ENCODE measurements around the gene ANKRD17.
A peak's percentile ranks its signal among the peaks of the same experiment; 100 is the strongest.

The ANKRD17 gene

DNA sequence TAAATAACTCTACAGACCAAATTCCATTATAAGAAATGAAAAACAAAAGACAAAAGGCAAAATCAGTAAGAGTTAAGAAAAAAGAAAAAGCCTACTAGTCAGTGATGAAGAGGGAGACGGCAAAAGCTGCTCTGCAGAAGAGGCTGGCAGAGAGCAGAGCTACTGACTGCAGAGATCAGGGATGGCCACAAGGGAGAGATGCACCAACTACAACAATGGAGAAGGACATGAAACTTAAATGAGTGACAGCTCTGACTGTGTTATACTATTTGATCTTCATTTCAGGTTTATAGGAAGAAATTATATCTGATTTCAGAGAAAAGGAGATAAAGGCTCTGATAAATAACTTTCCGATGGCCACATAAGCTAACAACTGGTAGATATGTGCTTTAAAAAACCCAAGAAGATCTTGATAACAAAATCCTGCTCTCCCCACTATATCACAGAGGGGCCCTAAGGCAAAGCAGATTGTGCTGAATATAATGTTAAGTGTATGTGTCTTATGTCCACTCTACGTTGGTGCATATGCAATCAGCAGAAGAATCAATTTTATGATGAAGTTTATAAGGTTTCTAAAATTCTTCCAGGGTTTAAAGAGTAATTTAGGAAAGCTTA is 130.7 kb downstream of the ANKRD17 start:
- no peak for DNase-seq (ENCODE audit: low read depth)

DNA sequence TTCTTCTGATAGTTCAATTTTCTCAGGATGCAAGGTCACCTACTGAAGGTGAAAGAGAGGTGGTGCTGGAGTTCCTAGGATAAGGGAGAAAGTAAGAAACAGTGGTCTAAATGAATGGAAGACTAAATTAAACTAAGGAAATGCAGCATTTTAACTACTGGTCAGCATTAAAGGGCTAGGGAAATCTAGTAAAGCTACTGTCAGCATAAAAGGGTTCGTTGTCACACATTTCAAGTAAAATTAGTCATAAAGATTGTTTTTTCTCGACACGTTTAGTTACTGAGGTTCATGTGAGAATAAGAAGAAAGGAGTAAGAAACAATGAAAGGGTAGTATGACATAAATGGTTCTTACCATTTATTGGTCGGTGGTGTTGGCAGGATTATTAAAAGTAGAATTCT is 149.1 kb downstream of the ANKRD17 start:
- DNase-seq (ENCODE audit: low read depth), result no peak

DNA sequence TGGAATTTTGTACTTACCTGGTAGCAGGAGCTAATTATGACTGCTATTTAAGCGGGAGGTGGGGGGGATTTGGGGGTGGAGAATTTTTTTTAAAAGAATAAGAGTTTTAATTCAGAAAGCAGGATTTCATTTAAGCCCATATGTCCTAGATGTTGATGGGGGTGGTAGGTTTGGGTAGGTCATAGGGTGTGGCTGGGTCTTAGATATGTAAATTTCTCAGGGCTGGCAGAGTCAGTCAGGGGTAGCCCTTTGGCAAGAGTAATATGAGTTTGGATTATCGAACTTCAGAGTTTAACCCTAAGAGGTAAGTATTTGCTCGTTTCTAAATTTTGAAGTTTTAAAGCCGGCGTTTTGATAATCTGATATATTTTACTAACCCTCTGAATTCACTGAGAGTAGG is 153.9 kb downstream of the ANKRD17 start:
- DNase-seq (ENCODE audit: low read depth), result no peak

DNA sequence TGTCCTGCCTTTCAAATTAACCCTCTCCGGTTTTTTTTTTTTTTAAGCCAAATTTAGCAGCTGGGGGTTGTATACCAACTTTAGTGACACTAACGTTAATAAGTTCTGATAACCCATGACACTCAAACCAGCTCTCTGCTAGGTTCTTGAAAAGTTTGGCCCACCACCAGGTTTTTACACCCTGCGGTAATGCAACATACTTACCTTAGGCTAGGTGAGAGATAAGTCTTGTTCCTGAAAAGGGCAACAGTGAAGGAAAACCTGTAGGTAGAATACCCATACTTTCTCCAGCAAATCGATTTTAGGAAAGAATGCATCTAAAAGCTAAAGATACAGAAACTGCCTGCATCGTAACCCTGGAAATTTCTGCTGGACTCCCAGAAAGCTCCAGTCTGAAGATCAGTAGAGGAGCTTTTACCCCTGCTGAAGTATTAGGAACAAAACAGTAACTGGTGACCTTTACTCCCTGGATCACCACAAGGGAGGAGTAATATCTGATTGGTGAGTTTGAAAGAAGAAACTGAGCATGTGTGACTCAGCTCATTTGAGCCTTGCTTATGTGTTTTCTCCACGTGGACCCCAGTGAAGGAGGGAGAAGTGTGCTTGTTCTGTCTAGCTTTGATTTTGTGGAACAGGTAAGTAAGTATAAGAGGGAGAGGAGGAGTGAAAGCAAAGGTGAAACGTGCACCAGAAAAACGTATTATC is 154.6 kb downstream of the ANKRD17 start:
- DNase-seq (ENCODE audit: low read depth), result no peak

DNA sequence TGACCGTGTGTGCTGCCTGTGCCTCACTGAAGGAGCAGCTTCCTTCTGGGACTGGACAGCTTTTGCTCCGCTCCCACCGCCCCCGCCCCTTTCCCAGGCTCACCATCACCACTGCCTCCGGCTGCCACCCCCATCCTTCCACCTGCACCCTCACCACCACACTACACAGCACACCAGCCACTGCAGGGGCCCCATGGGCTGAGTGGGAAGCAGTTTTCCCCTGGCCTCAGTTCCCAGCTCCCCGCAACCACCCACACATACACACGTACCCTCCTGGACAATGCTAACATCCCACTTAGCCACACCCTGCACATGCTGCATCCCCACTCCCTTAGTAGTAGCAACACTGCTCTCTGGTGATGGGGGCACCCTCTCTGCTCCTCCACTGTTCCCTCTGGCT is 159.5 kb downstream of the ANKRD17 start:
- DNase-seq (ENCODE audit: low read depth), result no peak

DNA sequence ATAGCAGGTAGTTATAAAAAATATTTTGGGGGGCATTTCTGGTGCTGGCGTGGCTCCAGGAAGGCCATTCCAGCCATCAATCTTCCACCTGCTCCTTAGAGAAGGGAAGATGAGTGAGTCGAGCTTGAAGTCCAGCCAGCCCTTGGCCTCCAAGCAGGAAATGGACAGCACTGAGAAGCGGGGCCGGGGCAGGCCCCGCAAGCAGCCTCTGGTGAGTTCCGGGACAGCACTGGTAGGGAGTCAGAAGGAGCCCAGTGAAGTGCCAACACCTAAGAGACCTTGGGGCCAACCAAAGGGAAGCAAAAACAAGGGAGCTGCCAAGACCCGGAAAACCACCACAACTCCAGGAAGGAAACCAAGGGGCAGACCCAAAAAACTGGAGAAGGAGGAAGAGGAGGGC is 159.9 kb downstream of the ANKRD17 start:
- DNase-seq (ENCODE audit: low read depth), result no peak

GRCh38 chr4:73098016-73098415 is 160.6 kb downstream of the ANKRD17 start:
- DNase-seq (ENCODE audit: low read depth), result no peak

- DNase-seq (ENCODE audit: low read depth), result no peak
Measured at GRCh38 chr4:73092868-73093267, 165.7 kb downstream of the ANKRD17 start.

GRCh38 chr4:73090738-73091137 is 167.9 kb downstream of the ANKRD17 start:
- no peak for DNase-seq (ENCODE audit: low read depth)

DNA sequence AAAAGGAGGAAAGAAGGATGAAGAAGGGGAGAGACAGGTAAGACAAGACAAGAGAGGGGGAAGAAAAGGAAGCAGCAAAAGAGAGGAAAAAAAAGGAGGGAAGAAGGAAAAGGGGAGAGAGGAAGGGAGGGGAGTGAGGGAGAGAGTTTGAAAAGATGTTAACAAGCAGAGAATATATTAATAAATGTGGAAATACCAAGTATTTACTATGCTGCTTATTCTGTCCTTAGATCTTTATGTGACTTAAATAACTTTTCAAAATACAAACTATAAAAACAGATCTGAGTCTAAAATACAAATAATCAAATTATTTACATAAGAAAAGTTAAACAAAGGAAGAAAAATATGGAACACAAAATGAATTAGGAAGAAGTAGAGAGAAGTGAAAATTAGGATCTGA is 170.7 kb downstream of the ANKRD17 start:
- DNase-seq (ENCODE audit: low read depth), result no peak

DNA sequence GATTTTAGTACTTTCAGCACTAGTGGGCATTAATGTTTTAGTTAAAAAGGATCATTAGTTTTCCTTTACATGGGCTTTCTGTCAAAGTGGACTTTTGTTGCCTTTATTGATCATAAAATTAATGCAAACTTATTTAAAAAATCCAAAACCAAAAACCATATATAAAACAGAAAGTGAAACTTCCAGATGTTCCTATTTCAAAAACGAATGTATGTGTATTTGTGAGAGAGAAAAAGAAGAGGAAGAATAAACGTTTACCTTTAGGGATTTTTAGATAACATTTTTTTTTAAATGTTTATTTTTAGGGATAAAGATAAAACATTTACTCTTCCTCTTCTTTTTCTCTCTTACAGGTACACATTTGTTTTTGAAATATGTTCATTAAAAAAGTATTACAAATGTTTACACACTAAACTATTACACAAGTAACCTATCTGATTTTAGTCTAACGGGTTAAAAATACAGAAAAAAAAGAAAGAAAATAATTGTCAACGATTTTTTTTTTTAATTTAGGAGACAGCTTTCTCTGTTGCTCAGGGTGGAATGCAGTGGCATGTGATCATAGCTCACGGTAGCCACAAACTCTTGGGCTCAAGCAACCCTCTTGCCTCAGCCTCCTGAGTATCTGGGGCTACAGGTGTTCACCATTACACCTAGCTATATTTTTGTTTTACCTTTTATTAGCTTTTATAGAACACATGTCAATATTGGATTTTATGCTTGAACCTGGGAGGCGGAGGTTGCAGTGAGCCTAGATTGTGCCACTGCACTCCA is 172.3 kb downstream of the ANKRD17 start:
- DNase-seq (ENCODE audit: low read depth), result no peak

DNA sequence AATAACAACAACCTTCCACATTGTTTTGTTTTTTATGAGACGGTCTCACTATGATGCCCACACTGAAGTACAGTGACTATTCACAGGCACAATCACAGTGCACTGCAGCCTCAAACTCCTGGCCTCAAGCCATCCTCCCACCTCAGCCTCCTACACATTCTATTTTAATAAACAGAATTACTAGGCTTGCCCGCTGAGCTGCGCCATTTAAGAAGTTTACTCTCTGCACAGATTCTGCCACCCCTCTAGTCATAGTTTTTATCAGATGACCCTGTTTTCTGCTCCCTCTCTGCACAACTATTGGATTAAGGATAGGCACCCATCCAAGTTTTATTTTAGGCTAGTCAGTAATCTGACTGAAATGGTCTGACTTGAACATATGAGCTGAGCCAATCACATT is 177.8 kb downstream of the ANKRD17 start:
- DNase-seq (ENCODE audit: low read depth), result no peak

DNA sequence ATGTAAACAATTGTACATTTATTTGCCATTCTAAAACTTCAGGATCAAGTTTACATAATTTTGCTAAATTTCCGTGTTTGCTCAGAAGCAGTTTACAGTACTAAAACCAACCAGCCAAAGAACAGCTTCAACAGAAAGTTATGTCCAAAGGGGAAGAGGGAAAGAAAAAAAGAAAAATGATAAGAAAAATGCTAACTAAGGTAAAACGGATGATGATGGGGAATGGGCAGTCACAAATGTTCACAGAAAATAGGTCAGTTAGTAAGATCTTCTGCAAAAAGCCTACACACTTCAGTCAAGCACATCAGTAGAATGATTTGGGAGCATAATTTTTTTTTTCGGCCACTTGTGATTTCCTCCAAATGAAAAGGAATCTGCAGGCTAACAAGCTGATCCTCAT is 182.8 kb downstream of the ANKRD17 start:
- no peak for DNase-seq (ENCODE audit: low read depth)

DNA sequence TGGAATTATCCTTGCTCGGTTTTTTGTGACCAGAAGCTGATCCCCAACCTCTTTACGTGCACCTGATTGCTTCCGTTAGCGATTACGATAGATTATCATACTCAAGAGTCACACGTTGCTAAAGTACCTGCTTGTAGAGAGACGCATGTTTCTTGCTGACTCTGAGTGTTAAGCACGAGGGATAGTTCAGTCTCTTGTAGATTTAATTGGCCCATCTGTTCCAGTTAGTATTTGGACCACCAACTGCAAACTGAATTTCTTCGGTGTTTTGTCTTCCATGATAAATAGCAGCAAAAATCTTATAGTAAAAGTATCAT is 188.6 kb downstream of the ANKRD17 start:
- no peak for DNase-seq (ENCODE audit: low read depth)

DNA sequence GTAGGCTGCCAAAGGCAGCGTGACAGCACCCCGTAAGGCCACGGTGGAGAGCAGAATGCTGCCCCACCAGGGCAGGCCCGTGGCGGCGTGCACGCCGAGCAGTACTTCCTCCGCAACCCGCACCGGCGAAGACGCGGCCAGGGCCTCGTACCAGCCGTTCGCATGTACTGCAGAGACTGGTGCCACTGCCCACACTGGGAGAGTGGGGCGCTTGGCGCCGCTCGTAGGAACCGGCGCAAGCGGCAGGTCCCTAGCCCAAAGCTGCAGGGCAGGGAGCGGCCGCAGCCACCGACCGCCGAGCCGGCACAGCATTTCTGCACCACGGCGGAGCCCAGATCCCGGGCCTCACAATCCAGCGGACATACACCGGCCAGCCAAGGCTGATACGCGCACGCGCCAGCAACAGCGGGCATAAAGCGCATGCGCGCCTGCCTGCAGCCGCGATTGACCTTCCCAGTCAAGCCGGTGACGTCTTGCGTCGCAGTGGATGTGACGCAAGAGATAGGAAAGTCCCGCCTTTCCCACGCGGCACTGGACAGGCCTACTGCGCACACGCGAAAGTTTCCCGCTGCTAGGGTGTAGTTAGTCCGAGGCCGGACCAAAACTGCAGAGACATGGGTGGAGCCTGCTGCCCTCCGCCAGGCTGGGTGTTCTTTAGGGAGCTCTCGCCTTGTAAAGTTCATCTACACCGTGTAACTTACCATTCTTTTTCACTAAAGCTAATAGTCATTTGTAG is 189.1 kb downstream of the ANKRD17 start, which contains the start of gene COX18:
Gene COX18, minus strand, starts transcription at position 379 of the 736 bp plus-strand sequence. Its CDS starts 67 bp downstream, at position 312.
- peak; percentile 86 for DNase-seq (ENCODE audit: low read depth)

DNA sequence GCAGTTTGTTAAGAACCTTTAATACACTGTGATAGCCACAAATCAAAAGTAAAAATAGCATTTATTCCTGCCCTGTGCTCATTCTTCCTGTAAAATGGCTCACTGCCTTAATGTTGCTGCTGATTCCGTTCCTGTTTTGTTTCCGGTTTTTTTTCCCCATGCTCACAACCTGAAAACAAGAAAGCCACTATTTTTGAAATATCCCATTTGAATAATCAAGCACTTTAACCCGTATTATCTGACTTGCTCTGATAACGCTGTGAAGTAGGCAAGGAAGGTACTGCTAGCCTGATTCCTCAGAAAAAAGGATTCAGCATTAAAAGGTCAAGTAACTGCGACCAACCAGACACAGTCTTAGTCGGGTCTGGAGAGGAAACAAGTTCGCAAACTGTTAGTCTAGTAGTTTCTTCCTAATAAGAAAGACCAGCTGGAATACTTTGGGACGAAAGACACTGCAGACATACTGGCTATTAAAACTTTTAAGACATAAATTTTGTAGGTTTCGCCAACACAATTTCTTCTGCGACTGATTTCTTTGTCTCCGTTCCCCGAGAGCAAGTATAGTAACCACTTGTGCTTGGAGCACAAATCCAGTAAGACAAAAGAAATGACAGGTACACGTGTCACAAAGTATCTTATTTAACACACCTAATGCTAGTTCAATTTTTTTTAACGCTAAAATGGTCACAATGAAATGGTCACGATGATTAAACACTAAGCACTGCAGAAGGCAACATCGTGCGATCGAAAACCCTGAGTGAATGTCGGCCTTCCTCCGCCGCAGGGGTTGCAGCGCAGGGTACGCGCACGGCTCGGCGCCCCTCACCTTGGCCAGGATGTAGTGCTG is 189.9 kb downstream of the ANKRD17 start:
- no peak for DNase-seq (ENCODE audit: low read depth)

DNA sequence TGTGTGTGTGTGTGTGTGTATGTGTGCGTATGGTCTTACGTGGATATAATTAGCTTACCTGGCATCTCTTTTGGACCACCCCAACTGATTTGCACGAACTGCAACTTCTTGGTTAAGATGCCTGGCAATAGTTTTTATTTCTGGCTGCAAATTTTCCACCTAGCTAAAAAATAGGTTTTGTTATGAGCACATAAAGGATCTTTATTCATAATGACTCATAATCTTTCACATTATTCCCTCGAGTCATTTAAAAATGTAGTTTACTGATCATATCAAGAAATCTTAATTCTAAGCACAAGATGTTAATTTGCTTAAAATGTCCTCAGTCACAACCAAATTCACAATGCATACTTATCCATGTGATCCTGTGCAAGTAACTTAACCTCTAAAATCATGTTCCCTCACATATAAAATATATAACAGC is 190.6 kb downstream of the ANKRD17 start:
- DNase-seq (ENCODE audit: low read depth), result no peak

DNA sequence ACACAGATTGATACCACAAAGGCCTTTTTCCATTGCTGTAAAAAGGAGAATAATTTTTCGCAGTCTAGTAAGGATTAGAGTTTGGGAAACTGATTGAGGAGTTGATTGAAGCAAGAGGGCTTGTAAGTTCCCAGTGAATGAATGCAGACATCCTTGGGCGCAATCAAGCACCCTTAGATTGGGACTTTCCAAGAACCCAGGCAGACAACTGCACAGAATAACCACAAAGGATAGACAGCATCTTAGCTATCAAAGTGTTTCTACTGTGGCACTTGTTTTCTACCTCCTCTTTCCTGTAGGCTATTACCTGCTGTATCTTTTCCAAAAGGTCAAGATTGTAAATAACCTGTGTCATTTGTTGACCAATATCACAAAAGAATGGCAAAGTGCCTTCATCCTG is 191.7 kb downstream of the ANKRD17 start:
- no peak for DNase-seq (ENCODE audit: low read depth)

DNA sequence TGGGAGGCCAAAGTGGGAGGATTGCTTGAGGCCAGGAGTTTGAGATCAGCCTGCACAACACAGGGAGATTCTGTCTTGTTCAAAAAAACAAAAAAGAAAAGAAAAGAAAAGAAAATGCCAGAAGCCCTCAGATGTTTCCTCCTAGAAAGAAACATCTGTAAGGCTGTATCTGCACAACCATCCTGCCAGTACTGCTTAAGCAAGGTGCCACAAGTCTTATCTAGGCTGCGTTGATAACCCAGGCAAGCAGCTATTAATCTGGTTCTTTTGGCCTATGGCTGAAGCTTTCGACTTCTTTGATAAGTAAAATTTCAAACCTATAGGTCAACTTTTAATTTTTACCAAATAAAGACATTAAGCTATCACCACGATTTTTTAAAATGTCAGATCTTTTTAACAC is 192.2 kb downstream of the ANKRD17 start:
- DNase-seq (ENCODE audit: low read depth), result no peak

GRCh38 chr4:73064536-73064935 is 194.1 kb downstream of the ANKRD17 start:
- no peak for DNase-seq (ENCODE audit: low read depth)

- DNase-seq (ENCODE audit: low read depth), result no peak
Measured at GRCh38 chr4:73055241-73055897, 203.2 kb downstream of the ANKRD17 start.

All from GM04503 (cell line).